ENCODE results near the gene KCTD3.

- TF ChIP-seq CTCF (IDR thresholded peaks at IDR 0.05) (no peak), POLR2AphosphoS5 (IDR thresholded peaks at IDR 0.05) (no peak), POLR2A (IDR thresholded peaks at IDR 0.05) (no peak), EP300 (IDR thresholded peaks at IDR 0.05; ENCODE audit: low read depth) (no peak)
Observed at GRCh38 chr1:215594640-215595039, 27.5 kb downstream of the KCTD3 start.
